ENCODE results near the gene NCKAP5. TPM values are rescaled to one million over a fixed set of nuclear protein-coding genes. Genes with fewer than 3 reads are reported as not detected.

NCKAP5 gene
- total and polyA plus RNA-seq, 4 donors: 0.57 to 2.8 (median 2.4) TPM

DNA sequence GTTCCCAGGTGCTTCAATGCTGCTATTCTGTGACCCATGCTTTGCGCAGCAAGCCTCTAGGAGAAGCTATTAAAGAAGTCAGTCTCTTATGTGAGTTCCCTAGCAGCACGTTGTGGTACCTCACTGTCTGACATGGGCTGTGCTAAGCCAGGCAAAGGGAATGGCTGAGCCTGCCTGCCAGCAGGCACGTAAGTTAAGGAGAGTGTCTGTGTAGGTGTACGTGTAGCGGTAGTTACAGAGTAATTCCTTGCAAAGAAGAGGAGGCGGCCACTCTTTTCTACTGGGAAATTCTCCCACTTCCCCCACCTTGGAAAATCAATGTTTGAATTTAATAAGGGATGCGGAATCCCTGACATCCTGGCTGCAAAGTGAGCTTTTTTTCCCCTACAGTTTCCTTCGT lies 774.7 kb downstream of the NCKAP5 start:
- Histone ChIP-seq H3K36me3 (ENCODE audit: control insufficient read depth in 4 of 4, insufficient read depth in 3 of 4, low read depth in 1 of 4, low read length in 3 of 4) (peaks cover 0 to 4% (median 0%) of the 10 kb centered on the region in 4 donors), H3K9ac (ENCODE audit: low read depth in 1 of 2, low read length in 2 of 2) (no peak overlapping the region), H3K9me3 (ENCODE audit: control insufficient read depth in 4 of 4, low read length in 3 of 4) (no peaks in the 10 kb centered on the region), H3K4me3 (ENCODE audit: low read depth in 1 of 3, low read length in 3 of 3) (no peak overlapping the region), H3K27ac (ENCODE audit: low read depth in 1 of 2, low read length in 2 of 2) (no peak overlapping the region), H3K27me3 (ENCODE audit: control insufficient read depth in 4 of 4, insufficient read depth in 4 of 4, low read length in 3 of 4) (no peaks in the 10 kb centered on the region), H3K4me1 (ENCODE audit: control insufficient read depth in 4 of 4, insufficient read depth in 4 of 4, low read length in 3 of 4) (no peaks in the 10 kb centered on the region)
- TF ChIP-seq FOXA1 (IDR thresholded peaks at IDR 0.05) (no peak), SP1 (IDR thresholded peaks at IDR 0.05) (no peak), RXRA (IDR thresholded peaks at IDR 0.05) (no peak), FOXA2 (IDR thresholded peaks at IDR 0.05) (no peak), MAX (IDR thresholded peaks at IDR 0.05) (no peak), NR2F2 (IDR thresholded peaks at IDR 0.05) (no peak)
- TF ChIP-seq, protein P1, sequence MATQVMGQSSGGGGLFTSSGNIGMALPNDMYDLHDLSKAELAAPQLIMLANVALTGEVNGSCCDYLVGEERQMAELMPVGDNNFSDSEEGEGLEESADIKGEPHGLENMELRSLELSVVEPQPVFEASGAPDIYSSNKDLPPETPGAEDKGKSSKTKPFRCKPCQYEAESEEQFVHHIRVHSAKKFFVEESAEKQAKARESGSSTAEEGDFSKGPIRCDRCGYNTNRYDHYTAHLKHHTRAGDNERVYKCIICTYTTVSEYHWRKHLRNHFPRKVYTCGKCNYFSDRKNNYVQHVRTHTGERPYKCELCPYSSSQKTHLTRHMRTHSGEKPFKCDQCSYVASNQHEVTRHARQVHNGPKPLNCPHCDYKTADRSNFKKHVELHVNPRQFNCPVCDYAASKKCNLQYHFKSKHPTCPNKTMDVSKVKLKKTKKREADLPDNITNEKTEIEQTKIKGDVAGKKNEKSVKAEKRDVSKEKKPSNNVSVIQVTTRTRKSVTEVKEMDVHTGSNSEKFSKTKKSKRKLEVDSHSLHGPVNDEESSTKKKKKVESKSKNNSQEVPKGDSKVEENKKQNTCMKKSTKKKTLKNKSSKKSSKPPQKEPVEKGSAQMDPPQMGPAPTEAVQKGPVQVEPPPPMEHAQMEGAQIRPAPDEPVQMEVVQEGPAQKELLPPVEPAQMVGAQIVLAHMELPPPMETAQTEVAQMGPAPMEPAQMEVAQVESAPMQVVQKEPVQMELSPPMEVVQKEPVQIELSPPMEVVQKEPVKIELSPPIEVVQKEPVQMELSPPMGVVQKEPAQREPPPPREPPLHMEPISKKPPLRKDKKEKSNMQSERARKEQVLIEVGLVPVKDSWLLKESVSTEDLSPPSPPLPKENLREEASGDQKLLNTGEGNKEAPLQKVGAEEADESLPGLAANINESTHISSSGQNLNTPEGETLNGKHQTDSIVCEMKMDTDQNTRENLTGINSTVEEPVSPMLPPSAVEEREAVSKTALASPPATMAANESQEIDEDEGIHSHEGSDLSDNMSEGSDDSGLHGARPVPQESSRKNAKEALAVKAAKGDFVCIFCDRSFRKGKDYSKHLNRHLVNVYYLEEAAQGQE (IDR thresholded peaks at IDR 0.05): no peak
- TF ChIP-seq, protein P2, sequence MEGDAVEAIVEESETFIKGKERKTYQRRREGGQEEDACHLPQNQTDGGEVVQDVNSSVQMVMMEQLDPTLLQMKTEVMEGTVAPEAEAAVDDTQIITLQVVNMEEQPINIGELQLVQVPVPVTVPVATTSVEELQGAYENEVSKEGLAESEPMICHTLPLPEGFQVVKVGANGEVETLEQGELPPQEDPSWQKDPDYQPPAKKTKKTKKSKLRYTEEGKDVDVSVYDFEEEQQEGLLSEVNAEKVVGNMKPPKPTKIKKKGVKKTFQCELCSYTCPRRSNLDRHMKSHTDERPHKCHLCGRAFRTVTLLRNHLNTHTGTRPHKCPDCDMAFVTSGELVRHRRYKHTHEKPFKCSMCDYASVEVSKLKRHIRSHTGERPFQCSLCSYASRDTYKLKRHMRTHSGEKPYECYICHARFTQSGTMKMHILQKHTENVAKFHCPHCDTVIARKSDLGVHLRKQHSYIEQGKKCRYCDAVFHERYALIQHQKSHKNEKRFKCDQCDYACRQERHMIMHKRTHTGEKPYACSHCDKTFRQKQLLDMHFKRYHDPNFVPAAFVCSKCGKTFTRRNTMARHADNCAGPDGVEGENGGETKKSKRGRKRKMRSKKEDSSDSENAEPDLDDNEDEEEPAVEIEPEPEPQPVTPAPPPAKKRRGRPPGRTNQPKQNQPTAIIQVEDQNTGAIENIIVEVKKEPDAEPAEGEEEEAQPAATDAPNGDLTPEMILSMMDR (IDR thresholded peaks at IDR 0.05; ENCODE audit: low read depth, low read length, missing input control): no peak
- no peak for DNase-seq (ENCODE audit: low spot score)
- 96% methylated on average over 8 of the region's 8 CpGs for WGBS

DNA sequence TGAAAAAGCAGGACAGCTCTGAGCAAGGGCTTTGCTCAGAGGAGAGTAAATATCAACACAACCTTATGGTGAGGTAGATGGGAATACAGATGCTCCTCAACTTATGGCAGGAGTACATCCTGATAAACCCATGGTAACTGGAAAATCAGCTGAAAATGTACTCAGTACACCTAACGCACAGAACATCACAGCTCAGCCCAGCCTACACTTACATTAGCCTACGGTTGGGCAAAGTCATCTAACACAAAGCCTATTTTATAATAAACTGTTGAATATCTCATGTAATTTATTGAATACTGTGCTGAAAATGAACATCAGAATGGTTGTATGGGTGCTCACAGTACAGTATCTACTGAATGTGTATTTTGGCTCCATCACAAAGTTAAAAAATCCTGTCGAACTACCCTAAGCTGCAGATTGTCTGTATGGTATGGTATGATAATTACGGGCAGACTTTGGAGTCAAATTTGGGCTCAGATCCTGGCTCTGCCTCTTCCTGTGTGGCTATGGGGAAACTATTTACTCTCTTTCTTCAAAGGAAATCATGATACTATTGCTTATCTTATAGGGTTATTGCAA lies 778.0 kb downstream of the NCKAP5 start:
- Histone ChIP-seq H3K27me3 (ENCODE audit: control insufficient read depth in 4 of 4, insufficient read depth in 4 of 4, low read length in 3 of 4) (no peaks in the 10 kb centered on the region), H3K4me3 (ENCODE audit: low read depth in 1 of 3, low read length in 3 of 3) (no peak overlapping the region), H3K9me3 (ENCODE audit: control insufficient read depth in 4 of 4, low read length in 3 of 4) (no peaks in the 10 kb centered on the region), H3K27ac (ENCODE audit: low read depth in 1 of 2, low read length in 2 of 2) (no peak overlapping the region), H3K36me3 (ENCODE audit: control insufficient read depth in 4 of 4, insufficient read depth in 3 of 4, low read depth in 1 of 4, low read length in 3 of 4) (no peaks in the 10 kb centered on the region), H3K4me1 (ENCODE audit: control insufficient read depth in 4 of 4, insufficient read depth in 4 of 4, low read length in 3 of 4) (no peaks in the 10 kb centered on the region), H3K9ac (ENCODE audit: low read depth in 1 of 2, low read length in 2 of 2) (no peak overlapping the region)
- no peak for DNase-seq (ENCODE audit: low spot score)
- 88% methylated on average over 4 of the region's 4 CpGs for WGBS
- TF ChIP-seq SP1 (IDR thresholded peaks at IDR 0.05): no peak
- no peak for TF ChIP-seq MAX (IDR thresholded peaks at IDR 0.05)
- TF ChIP-seq RXRA (IDR thresholded peaks at IDR 0.05): no peak
- no peak for TF ChIP-seq EGR1 (IDR thresholded peaks at IDR 0.05; ENCODE audit: low read depth in 2 of 2)
- no peak for TF ChIP-seq TAF1 (conservative IDR thresholded peaks at IDR 0.05)

- WGBS: 93% methylated on average over 2 of the region's 2 CpGs
- no peaks in the 10 kb centered on the region for H3K9me3 ChIP-seq (ENCODE audit: control insufficient read depth in 4 of 4, low read length in 3 of 4)
- H3K4me1 ChIP-seq (ENCODE audit: control insufficient read depth in 4 of 4, insufficient read depth in 4 of 4, low read length in 3 of 4): no peaks in the 10 kb centered on the region
- H3K9ac ChIP-seq (ENCODE audit: low read depth in 1 of 2, low read length in 2 of 2): no peak overlapping the region
- H3K27me3 ChIP-seq (ENCODE audit: control insufficient read depth in 4 of 4, insufficient read depth in 4 of 4, low read length in 3 of 4): no peaks in the 10 kb centered on the region
- no peak overlapping the region for H3K4me3 ChIP-seq (ENCODE audit: low read depth in 1 of 3, low read length in 3 of 3)
- no peak for DNase-seq (ENCODE audit: low spot score)
- H3K27ac ChIP-seq (ENCODE audit: low read depth in 1 of 2, low read length in 2 of 2): no peak overlapping the region
- H3K36me3 ChIP-seq (ENCODE audit: control insufficient read depth in 4 of 4, insufficient read depth in 3 of 4, low read depth in 1 of 4, low read length in 3 of 4): peaks cover 0 to 4% (median 0%) of the 10 kb centered on the region in 4 donors
- no peak for TF ChIP-seq FOXA2 (IDR thresholded peaks at IDR 0.05)
These were observed 779.2 kb downstream of the NCKAP5 start for GRCh38 chr2:132789066-132789465.
